Femur (tissue), 1 donor: Measurements from ENCODE around the gene BPIFB1.

ENCODE experiments used
- DNase-seq: peaks from one replicate; pipeline ENCODE4 v3.0.0-alpha.2; 2017

Gene BPIFB1, protein sequence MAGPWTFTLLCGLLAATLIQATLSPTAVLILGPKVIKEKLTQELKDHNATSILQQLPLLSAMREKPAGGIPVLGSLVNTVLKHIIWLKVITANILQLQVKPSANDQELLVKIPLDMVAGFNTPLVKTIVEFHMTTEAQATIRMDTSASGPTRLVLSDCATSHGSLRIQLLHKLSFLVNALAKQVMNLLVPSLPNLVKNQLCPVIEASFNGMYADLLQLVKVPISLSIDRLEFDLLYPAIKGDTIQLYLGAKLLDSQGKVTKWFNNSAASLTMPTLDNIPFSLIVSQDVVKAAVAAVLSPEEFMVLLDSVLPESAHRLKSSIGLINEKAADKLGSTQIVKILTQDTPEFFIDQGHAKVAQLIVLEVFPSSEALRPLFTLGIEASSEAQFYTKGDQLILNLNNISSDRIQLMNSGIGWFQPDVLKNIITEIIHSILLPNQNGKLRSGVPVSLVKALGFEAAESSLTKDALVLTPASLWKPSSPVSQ

DNA sequence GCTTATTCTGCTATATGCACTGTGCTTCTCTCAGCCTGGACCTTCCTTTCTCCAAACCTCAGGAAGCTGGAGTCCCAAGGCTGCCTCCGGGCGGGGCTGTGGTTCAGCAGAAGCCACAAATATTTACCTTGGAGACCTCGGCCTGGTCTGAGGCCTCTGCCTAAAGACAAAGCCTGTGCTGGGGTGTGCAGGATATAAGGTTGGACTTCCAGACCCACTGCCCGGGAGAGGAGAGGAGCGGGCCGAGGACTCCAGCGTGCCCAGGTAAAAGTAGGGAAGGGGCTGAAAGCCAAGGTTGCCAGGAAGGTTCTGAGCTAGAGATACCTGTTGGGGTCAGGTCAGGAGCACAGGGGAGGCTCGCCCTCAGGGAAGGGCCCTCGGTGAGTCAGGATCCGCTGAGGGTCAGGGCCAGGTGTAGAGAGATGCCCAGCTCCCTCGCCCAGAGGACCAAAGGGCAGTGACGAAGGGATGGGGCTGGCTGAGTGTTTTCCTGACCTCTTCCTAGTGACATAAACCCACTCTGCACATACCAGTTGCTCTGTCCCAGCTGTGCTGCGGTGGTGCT is at the start of gene BPIFB1:
TSS of gene BPIFB1 (plus strand) at position 224 of the 565 bp plus-strand sequence. CDS start 2,860 bp downstream, outside the sequence.
- no peak for DNase-seq

DNA sequence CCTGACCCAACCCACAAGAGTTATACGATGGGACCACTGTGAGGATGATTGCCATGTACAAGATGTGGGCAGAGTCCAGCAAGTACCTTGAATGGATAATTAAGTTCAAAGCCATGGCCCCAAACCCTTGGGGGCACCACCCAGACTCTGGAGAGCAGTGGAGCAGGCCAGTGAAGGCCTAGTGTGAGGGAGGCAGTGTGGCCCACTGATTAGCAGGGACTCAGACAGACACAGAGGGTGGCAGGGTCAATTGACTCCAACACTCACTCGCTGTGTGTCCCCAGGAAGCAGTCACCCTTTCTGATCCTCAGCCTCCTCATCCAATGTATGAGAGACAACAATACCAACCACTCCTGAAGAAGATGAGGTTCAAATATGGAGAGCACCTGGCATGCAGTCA is 49.0 kb upstream of the BPIFB1 start:
- no peak for DNase-seq

DNA sequence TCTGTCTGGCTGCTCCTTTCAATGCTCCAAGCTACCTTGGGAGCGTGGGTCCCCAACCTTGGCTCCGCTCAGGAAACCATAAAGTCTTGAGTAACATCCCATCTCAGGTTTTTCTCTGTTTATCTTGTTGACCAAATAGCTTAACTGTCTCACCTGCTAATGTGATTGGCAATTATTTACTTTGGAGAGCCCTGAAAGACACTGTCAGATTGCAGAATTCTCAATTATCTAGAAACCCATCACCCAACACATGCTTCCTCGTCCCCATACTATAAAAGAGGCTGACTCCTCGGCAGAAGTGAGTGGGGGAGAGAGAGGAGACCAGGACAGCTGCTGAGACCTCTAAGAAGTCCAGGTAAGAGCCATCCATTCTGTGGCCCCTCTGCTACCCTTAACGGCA is 47.3 kb upstream of the BPIFB1 start, which contains the start of gene BPIFA1:
TSS of gene BPIFA1 (plus strand) at position 301 of the 400 bp plus-strand sequence. CDS start 1,716 bp downstream, outside the sequence.
- DNase-seq, result no peak

DNA sequence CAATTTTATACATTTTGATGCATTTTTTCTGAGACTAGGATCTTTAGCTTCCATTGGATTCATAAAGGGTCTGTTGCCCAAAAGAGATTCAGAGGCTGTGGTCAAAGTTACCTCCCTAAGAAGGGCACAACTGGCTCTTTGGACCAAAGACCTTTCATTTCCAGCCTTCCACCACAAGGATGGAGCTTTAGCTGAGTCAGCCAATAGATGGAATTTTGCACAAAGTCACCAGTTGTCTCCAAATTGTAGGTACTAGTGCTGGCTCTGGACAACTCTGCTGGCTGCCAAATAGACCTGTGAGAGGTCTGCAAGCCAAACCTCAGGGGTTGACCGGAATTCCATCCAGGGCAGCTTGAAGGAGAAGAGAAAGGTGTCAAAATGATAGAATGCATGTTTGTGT is 46.7 kb upstream of the BPIFB1 start:
- DNase-seq, result no peak

DNA sequence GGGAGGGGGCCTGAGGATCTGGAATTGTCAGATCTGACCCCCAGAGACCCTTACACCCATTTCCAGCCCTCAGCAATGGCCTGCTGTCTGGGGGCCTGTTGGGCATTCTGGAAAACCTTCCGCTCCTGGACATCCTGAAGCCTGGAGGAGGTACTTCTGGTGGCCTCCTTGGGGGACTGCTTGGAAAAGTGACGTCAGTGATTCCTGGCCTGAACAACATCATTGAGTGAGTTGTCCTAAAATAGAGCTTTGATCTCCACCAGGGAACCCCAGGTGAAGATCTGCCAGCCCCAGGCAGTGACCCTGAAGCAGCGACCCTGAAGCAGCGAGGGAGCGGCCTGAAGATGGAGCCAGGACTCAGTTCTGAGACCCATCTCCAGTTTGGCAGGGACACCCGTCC is 45.0 kb upstream of the BPIFB1 start:
- no peak for DNase-seq

DNA sequence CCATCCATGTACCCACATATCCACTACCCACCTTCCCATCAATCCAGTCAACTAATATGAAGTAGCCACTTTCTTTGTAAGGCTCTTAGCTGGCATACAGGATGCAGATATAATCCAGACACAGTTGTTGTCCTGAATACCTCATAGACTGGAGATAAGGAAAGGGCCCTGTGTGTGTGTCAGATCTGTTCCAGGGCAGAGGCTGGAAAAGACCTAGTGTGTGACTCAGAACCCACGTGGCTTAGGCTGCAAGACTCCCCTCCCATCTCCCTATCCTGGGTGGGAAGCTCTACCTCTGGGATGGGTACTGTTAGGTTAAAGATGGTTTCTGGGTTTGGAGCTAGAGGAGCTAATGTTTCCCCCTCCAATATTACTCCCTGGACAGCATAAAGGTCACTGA is 43.6 kb upstream of the BPIFB1 start:
- DNase-seq, result no peak

DNA sequence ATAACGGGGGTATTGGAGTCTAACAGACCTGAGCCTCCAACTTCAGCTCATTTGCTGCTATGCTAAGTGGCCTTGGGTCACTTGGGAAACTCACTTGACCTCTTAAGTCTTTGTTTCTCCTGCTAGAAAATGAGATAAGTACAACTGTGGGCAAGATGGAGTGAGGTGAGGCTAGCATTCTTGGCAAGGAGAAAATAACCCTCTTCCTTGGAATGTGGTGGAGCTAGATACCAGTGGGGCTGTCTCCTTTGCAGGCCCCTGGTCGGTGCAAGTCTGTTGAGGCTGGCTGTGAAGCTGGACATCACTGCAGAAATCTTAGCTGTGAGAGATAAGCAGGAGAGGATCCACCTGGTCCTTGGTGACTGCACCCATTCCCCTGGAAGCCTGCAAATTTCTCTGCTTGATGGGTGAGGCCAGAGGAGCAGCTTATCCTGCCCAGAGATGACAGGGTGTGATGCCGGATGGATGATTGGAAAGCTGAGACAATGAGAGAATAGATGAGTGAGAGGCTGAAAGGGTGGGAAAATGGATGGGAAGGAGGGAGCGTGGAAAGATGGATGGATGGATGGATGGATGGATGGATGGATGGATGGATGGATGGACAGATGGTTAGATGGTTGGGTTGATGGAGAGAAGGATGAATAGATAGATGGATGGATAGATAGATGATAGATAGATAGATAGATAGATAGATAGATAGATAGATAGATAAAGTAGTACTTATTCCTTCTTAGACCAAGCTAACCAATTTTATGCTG is 42.9 kb upstream of the BPIFB1 start:
- no peak for DNase-seq

DNA sequence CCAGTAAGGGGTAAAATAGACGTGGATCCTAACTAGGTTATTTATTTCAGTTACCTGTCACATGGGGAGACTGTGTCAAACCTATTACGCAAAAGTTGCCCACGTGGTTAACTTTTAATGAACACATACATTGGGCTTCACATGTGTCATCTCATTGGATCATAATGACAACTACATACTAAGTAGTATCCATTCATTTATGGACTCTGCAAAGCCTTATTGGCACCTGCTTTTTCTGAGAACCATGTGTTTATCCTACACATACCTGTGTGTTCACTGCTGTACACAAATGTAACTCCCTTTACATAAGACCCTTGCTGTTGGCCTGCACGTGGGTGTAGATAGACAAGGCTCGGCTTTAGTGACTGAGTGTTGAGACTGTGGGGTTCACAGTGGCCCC is 42.1 kb upstream of the BPIFB1 start:
- DNase-seq, result no peak

DNA sequence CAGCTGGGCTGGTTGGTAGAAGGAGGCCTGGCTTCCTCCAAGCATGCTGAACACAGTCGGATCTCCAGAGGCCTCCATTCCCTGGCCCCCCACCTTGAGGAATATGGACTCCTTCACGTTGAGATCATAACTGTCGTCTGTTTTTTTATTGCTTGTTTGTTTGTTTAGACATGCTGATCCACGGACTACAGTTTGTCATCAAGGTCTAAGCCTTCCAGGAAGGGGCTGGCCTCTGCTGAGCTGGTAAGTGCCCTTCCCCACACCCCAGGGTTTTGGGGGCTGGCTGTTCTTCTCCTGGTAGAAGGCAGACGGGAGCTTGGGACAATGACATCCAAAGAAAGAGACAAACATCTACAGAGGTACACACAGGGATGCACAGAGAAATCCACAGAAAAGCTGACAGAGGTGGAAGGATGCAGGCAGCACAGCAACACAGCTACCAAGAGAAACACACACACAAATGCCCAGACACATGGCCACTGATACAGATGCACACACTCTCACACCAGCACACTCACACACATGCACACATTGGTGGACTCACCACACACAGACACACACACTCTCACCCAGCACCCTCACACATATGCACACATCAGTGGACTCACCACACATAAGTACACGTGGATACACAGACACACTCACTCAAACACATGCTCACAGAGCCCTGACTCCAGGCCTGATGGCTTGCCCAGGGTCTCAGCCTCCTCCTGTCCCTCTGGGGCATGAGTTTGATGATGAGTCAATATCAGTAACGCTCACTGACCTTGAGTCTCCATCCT is 40.5 kb upstream of the BPIFB1 start:
- no peak for DNase-seq

DNA sequence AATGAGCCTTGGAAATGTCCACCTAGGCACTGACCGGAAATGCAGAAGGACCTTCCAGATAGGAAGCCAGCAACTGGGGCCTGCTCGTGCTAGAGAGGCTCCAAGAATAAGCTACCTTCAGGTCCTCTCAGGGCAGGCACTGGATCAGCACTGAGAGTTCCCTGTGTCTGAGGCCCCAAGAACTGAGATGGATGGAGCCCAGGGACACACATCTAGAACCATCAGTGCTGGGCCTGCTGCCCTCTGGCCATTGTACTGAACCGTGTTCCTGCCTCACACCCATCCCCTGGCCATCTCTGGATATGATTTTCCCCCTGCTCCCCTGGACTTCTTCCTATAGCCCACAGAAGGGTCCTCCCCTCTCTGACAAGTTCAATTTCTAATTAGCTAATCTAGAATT is 36.9 kb upstream of the BPIFB1 start:
- DNase-seq, result no peak

DNA sequence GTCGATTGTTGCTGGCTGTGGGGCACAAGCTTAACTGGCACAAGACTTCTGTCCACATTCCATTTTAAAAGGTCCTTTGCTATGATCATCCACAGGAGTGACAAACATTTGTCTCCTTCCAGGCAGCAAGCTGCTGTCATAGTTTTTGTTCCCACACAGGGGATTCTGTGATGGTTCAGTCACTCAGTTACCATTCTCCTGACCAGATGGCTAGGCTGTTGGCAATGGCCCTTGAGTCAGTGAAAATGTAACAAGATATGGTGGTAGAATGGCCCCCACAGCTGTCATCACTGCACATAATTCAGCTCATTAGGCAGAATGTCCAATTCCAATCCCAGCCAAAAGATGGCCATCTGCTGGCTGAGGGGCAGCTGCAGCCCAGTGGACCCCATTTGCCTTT is 33.6 kb upstream of the BPIFB1 start:
- no peak for DNase-seq

DNA sequence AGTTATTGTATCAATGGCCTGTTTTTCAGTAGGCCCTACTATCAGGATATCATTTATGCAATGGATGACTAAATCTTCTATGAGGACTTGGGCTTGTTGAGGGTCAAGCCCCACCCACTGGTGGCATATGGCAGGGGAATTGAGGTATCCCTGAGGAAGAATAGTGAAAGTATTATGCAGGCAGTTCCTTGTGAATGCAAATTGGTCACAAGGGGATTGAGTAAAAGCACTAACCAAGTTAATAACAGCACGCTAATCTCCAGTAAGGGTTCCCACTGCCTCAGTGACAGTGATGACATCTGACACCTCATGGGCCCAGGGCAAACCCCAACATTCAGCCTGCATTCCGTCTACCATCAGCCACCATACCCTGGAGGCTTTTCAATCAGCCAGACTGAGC is 32.3 kb upstream of the BPIFB1 start:
- DNase-seq, result no peak

DNA sequence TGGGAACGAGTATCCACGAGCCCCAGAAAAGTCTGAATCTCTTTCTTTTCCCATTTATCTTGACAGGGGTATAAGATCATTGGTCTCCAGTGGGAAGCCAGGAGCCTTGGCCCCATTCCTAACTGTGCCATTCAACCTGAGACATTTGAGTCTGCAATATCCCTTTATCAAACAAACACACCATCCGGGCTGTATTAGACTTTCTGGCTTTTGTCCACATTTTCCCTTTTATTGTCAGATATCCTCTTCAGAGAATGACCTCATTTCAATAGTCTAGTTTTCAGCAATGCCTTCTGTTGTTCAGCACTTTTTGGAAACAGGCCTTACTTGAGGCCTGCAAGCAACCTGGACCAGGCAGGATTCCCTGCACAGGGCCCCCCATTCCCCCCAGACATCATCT is 31.5 kb upstream of the BPIFB1 start:
- no peak for DNase-seq

DNA sequence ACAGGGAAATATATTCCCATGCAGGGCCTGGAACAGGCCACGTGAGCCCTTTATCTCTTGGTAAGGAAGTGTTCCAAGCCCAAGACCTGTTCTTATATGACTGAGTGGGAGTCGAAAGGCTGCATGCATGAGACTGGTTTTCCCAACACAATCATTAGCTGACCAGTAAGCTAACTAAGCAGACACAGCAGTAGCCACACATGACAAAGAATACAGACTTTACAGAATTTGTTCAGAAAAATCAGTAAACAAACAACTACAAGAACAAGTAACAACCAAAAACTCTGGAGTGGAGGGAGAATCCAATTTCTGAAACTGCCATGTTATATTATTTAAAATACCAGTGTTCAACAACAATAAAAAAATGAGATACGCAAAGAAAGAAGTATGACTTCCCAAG is 30.6 kb upstream of the BPIFB1 start:
- DNase-seq, result no peak

DNA sequence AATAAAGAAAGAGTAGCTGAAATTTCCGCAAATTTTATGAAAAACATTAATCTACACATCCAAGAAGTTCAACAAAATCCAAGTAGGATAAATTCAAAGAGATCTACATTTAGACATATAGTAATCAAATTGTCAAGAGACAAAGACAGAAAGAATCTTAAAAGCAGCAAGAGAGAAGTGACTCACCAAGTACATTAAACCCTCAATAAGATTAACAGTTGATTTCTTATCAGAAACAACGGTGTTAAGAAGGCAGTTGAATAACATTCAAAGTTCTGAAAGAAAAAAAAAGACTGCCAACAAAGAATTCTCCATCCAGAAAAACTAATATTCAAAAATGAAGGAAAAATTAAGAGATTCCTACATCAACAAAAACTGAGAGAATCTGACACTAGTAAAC is 28.0 kb upstream of the BPIFB1 start:
- no peak for DNase-seq

DNA sequence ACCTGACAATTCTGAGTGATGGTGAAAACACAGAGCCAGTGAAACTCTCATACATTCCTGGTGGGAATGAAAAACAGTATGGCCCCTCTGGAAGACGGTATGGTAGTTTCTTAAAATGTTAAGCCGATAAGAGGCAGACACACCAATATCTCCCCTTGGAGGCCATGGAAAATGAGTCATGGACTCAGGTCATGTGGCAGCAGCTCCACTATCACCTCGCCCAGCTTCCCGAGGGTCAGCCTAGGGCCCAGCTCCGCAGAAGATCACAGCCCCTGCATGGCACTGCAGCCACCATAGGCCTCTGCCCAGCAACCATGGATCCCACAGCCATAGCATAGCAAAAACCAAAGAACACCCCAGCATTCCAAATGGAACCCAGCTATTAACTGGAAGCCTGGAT is 25.8 kb upstream of the BPIFB1 start:
- no peak for DNase-seq

DNA sequence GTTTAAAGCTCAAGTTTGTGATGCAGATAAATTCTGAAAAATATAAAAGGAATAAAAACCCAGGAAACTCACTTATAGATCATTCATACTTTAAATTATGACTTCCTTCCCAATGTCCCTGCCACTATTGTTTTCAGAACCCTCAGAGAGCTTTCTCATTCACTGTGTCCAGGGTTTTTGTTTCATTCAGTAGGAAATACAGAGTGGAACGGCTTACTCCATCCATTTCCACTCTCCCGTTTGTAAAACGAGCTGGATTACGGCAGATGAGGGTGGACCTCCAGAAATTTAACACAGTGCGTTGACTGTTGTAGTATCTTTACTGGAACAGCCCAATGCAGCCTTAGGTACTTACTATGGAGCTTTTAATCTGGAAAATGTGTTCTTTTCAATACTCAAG is 23.6 kb upstream of the BPIFB1 start:
- no peak for DNase-seq

DNA sequence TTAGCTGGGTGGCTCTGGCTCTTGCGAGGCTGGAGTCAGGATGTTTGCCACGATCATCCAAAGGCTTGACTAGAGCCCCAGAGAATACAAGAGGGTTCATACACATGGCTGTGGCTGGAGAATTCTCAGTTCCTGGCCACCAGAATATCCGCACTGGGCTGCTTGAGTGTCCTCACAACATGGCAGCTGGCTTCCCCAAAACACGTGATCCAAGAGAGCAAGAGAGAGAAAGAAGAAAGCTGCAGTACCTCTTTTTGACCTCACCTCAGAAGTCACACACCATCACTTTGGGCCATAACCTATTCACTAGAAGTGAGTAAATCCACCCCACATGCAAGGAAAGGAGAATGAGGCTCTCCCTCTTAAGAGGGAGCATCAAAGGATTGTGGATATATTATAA is 21.5 kb upstream of the BPIFB1 start:
- no peak for DNase-seq

DNA sequence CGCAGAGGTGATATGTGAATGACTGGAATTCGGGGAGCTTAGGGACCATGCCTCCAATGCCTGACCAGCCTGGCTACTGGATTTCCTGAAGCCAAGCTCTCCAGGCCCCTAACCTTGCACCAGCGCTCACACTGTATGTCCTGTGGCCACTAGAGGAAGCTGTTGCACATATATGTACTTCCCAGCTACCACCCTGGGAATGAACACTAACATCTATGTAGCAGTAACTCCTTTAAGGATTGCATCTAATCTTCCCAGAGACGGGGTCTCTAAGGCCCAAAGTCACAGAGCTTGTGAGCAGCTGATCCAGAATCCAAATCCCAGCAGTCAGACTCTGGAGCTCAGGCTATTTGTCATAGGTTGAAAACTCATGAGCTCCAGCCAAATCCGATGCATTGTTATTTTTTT is 20.4 kb upstream of the BPIFB1 start:
- peak; percentile 50 for DNase-seq

DNA sequence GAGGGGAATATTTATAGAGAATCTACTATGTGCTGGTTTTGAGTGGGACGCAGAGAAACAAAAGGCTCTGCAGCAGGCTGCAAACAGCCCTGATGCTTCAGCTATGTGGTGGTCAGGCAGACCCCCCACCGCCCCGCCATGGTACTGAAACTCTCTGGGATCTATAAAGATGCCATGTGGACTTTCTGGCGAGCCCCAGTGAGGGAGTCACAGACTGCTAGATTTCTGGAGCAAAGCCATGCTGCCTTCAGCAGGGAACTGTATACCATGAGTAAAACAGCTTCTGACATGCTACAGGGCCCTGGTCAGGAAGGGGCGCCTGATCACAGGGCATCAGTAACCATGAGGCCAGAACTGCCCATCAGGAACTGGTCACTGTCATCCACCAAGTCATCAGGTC is 19.2 kb upstream of the BPIFB1 start:
- DNase-seq, result no peak

DNA sequence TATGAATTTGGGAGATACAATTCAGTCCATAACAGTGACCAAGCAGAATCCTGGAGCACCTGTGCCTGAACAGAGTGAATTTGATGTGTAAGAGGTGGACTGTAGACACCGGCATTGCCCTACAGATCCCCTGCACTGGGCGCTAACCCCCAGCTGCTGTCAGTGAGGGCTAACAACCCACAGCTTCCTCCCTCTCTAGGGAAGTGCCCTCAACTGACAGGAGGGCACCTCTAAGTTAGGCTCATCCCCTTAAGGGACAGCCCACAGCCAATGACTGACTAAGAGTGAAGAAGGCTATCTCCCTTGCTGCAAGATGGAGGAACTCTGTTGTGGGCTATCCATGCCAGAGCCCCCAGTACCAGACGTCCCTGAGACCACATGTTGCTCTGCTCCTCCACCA is 15.3 kb upstream of the BPIFB1 start:
- no peak for DNase-seq

DNA sequence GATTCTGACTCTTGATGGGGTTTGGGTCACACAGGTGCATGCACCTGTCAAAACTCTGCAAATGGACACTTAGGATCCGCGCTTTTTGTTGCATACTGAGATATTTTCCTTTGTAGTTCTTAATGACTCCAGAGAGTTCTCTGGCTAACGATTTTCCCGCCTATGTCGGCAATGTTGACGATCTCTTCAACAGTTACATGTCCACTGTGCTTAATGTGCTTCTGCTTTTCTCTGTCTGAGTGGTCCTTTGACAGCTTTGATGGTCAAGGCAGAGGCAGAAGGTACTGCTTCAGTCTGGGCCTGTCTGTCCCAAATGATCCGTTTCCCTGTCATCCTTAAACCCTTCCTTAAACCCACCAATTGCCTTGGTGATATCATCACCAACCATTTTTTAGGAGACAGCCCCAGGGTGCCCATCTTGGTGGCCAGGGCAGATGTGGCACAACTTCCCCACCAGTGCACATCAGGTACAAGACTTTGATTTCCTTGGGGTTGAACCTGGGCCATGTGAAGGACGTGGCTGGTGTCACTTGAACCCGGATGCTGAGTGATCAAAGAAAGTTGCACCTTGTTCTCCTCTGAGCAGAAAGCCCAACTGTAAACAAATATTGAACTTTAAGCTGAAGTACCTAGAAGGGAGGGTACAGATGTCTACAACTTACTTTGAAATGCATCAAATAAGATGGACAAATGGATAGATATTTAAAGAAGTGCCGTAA is 10.7 kb upstream of the BPIFB1 start:
- DNase-seq, result no peak
